Body of pancreas (tissue), 4 donors: Measurements from ENCODE around the gene PRTFDC1. TPM values are rescaled to one million over a fixed set of nuclear protein-coding genes. Genes with fewer than 3 reads are reported as not detected.

ENCODE experiments used
- ATAC-seq: fragments of 150-250 bp; one replicate; pipeline ENCODE4 v1.9.1; 2016
- DNase-seq, 4 donors: peaks; one replicate each; pipeline ENCODE4 v3.0.0-alpha.2; 2019
- H3K27ac ChIP-seq, 4 donors: fragments of 200-600 bp; sonication (generic); 1 replicate in 3 of 4; 2 replicates in 1 of 4; pipeline versions ENCODE4 v1.5.1 to v1.6.1; 2016 to 2019; ENCODE audit warnings: mild to moderate bottlenecking in 1 of 4, mixed read lengths in 1 of 4, moderate library complexity in 1 of 4
- H3K27me3 ChIP-seq, 2 donors: fragments of 200-600 bp; sonication (generic); one replicate each; pipeline ENCODE4 v1.6.0; 2016; ENCODE audit warnings: mild to moderate bottlenecking in 1 of 2
- H3K36me3 ChIP-seq, 2 donors: fragments of 200-600 bp; sonication (generic); replicated peaks in 1 of 2; 2 replicates each; pipeline ENCODE4 v1.5.1; 2016; ENCODE audit warnings: low read depth in 2 of 2; ENCODE audit not compliant: insufficient read depth in 1 of 2
- H3K4me1 ChIP-seq: fragments of 200-600 bp; sonication (generic); one replicate; pipeline ENCODE4 v1.6.0; 2016
- H3K4me3 ChIP-seq, 2 donors: fragments of 200-600 bp; sonication (generic); 1 replicate in 1 of 2; 2 replicates in 1 of 2; pipeline ENCODE4 v1.5.1; 2016 to 2019
- H3K9me3 ChIP-seq, 3 donors: fragments of 200-600 bp; sonication (generic); 1 replicate in 2 of 3; 2 replicates in 1 of 3; pipeline ENCODE4 v1.5.1; 2016
- POLR2A ChIP-seq, 3 donors: fragments of 450-650 bp; IDR thresholded peaks; one replicate each; pipeline ENCODE4 v1.6.1; 2016; ENCODE audit warnings: antibody characterized with exemption in 3 of 3, mild to moderate bottlenecking in 2 of 3
- WGBS, 2 donors: methylation state at CpG; one replicate each; pipeline ENCODE4 v1.1.5; 2017; 5-methylcytosine and 5-hydroxymethylcytosine counted together
- intact Hi-C: fragments of 100-400 bp; cut with DNase I; formaldehyde crosslinking; loops from one replicate; pipeline ENCODE4 v1.15.1; 2023
- total RNA-seq, 2 donors: library from RNA; depleted of rRNA; stranded (reverse); fragments of >200 nt; gene quantifications; one replicate each; pipeline ENCODE4 v1.1.0, GENCODE V29; 2016
- TF ChIP-seq, protein P1 (sequence below), 7 experiments: fragments of 450-650 bp in 4 of 7; fragments of 200-600 bp in 3 of 7; sonication (generic) in 3 of 7; IDR thresholded peaks; one replicate each; pipeline ENCODE4 v1.5.1; 2016 to 2019; ENCODE audit warnings: antibody characterized with exemption in 7 of 7

Gene PRTFDC1
- total RNA-seq, 2 donors from 2014 or later: 6.5 to 14.2 TPM

DNA sequence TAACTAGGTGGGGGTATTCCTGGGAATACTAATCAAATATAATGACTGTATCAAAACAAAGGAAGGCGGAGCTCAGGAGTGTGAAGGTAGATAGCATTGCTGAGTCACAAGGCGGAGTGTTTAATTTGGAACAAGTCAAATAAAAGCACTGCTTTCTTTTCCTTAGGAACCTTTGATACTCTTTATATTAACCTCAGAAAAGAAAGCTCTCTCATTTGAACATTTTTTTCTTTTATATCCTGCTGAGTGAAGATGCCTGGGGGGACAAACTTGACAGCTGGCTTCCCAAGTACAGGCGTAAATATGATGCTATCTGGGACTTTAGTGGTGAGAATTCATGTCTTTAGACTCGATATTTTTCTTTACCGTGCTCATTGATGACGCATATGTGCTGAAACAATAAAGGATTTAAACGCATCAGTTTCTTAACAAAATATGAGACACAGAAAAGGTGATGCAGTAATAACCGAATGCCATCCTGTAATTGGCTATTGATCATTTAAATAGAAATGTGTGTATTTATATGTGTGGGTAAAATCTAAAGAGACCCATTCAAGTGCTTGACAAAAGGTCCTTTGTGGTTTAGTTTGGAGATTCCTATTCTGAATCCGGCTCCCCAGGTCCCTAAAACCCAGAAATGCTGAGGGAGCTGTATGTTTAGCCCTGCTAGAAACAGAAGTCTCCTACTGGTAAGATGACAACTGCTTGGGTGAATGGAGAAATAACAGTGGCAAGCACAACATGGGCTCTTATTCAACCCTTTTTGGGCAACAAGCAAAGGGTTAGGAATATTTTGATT lies 102.7 kb downstream of the PRTFDC1 start:
- Histone ChIP-seq H3K9me3 (no peaks in the 10 kb centered on the region), H3K36me3 (no peaks in the 10 kb centered on the region), H3K27ac (no peak overlapping the region), H3K4me3 (no peak overlapping the region), H3K27me3 (no peaks in the 10 kb centered on the region), H3K4me1 (no peaks in the 10 kb centered on the region)
- TF ChIP-seq POLR2A (IDR thresholded peaks at IDR 0.05): no peak
- TF ChIP-seq, protein P1, sequence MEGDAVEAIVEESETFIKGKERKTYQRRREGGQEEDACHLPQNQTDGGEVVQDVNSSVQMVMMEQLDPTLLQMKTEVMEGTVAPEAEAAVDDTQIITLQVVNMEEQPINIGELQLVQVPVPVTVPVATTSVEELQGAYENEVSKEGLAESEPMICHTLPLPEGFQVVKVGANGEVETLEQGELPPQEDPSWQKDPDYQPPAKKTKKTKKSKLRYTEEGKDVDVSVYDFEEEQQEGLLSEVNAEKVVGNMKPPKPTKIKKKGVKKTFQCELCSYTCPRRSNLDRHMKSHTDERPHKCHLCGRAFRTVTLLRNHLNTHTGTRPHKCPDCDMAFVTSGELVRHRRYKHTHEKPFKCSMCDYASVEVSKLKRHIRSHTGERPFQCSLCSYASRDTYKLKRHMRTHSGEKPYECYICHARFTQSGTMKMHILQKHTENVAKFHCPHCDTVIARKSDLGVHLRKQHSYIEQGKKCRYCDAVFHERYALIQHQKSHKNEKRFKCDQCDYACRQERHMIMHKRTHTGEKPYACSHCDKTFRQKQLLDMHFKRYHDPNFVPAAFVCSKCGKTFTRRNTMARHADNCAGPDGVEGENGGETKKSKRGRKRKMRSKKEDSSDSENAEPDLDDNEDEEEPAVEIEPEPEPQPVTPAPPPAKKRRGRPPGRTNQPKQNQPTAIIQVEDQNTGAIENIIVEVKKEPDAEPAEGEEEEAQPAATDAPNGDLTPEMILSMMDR (IDR thresholded peaks at IDR 0.05): no peak
- ATAC-seq: peak; percentile 65
- intact Hi-C loops: no loop called here
- 45 to 53% methylated on average over 9 of the region's 9 CpGs for WGBS, 2 donors
- peak in 3 of 4 donors; percentile 12 to 30 (median 17) for DNase-seq

DNA sequence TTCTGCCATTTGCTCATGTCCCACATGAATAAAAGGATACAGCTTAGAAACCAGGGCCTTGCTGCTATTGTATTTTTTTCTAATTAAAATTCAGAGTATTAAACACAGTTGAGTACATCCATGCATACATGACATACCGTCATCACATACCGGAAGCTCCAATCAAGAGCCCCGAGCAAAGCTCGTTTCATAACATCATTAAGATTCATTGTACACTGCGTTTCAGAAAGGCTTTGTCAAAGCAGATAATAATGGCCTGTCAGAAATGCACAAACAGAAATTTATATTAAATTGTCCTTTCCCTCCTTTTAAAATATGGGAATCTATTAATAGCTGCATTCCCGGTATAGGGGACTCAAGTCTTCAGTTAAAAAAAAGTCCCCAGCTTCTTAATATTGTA lies 103.4 kb downstream of the PRTFDC1 start:
- no peaks in the 10 kb centered on the region for H3K4me1 ChIP-seq
- no peak for TF ChIP-seq POLR2A (IDR thresholded peaks at IDR 0.05)
- TF ChIP-seq, protein P1 (IDR thresholded peaks at IDR 0.05): no peak
- no peaks in the 10 kb centered on the region for H3K36me3 ChIP-seq
- intact Hi-C loops: no loop called here
- H3K27me3 ChIP-seq: no peaks in the 10 kb centered on the region
- ATAC-seq (no peak), DNase-seq (no peak)
- WGBS, 2 donors: 74 to 76% methylated on average over 6 of the region's 6 CpGs
- no peak overlapping the region for H3K4me3 ChIP-seq
- H3K9me3 ChIP-seq: no peaks in the 10 kb centered on the region
- H3K27ac ChIP-seq: no peak overlapping the region

DNA sequence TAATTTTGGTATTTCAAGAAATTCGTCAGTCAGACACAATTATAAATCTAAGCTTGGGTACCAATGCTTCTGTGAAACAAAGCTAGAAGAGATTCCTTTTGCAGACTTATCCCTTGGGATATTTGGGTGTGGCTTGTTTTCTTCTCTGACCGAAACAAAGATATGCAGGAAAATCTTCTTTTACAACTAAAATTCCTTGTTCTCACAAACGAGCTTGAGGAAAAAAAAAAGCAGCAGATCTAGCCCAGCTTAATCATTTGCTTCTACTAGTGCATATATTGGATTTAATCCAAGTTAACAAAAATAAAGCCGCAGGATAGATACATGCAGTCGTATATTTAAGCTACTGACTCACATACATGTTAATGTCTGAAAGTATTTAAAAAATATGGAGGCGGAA lies 104.2 kb downstream of the PRTFDC1 start:
- no peaks in the 10 kb centered on the region for H3K36me3 ChIP-seq
- DNase-seq (no peak), ATAC-seq (no peak)
- no peaks in the 10 kb centered on the region for H3K4me1 ChIP-seq
- TF ChIP-seq, protein P1 (IDR thresholded peaks at IDR 0.05): no peak
- no peak for TF ChIP-seq POLR2A (IDR thresholded peaks at IDR 0.05)
- H3K27ac ChIP-seq: no peak overlapping the region
- H3K27me3 ChIP-seq: no peaks in the 10 kb centered on the region
- no peak overlapping the region for H3K4me3 ChIP-seq
- intact Hi-C loops: no loop called here
- 31 to 32% methylated on average over 6 of the region's 6 CpGs for WGBS, 2 donors
- no peaks in the 10 kb centered on the region for H3K9me3 ChIP-seq

DNA sequence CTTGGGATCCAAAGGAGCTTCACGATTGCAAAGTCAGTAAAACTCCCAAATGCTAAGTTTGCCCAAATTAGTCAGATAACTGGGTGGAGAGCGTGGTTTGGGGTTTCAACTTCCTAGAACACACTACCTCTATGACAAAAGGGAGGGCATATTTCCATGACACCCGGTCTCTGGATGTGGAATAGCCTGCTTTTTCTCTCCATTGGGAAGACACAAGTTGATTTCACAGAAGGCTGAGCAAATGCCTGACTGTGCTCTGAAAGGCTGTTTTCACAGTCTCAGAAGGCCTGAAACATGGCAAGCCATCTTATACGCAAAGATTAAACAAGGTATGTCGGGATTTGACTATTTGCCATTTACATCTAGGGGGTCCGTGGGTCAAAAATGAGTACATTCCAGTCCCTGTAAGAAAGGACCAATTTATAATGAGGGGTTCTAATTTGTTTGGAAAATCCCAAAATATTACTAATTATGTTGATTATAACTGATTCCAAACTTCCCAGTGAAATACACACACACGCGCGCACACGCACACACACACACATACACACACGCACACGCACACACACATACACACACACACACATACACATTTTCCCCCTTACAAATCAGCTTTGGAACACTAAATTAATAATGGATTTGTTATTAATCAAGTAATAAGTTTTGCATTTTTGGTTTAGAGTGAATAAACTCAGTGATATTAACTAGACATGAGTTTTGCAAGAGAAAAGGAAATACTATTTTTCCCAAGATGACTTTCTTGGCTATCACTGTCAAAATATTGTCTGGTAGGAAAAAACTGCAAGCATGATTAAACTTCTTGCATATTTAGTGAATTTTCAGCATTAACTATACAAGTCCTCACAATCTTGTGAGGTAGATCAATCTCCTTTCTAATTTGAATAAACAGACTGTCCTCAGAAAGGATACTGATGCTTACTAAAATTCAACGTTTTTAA lies 105.0 kb downstream of the PRTFDC1 start:
- intact Hi-C loops: no loop called here
- Histone ChIP-seq H3K9me3 (no peaks in the 10 kb centered on the region), H3K27ac (no peak overlapping the region), H3K4me1 (no peaks in the 10 kb centered on the region), H3K27me3 (no peaks in the 10 kb centered on the region), H3K36me3 (no peaks in the 10 kb centered on the region), H3K4me3 (no peak overlapping the region)
- TF ChIP-seq, protein P1 (IDR thresholded peaks at IDR 0.05): no peak
- no peak for TF ChIP-seq POLR2A (IDR thresholded peaks at IDR 0.05)
- 84 to 90% methylated on average over 13 of the region's 13 CpGs for WGBS, 2 donors
- ATAC-seq (no peak), DNase-seq (no peak)
